OCI-LY7 (cell line): Measurements from ENCODE around the gene COBL.

Experiments used
- CTCF ChIP-seq: fragments of 200-600 bp; sonication (generic); conservative IDR thresholded peaks from 2 replicates; pipeline ENCODE4 v1.5.1; 2014; ENCODE audit warnings: mild to moderate bottlenecking, antibody characterized with exemption, low read length, moderate library complexity, mixed read lengths
- EZH2phosphoT487 ChIP-seq: fragments of 200-600 bp; sonication (generic); IDR thresholded peaks from 2 replicates; pipeline ENCODE4 v1.6.1; 2018; ENCODE audit warnings: low read depth, borderline replicate concordance, mild to moderate bottlenecking, mixed run types, antibody characterized with exemption, low read length, moderate library complexity, mixed read lengths

GRCh38 chr7:51084121-51084520 lies 232.5 kb downstream of the COBL start:
- TF ChIP-seq CTCF (no peak), EZH2phosphoT487 (no peak)
